Measurements from ENCODE around the gene ZNF710.

ZNF710 gene

DNA sequence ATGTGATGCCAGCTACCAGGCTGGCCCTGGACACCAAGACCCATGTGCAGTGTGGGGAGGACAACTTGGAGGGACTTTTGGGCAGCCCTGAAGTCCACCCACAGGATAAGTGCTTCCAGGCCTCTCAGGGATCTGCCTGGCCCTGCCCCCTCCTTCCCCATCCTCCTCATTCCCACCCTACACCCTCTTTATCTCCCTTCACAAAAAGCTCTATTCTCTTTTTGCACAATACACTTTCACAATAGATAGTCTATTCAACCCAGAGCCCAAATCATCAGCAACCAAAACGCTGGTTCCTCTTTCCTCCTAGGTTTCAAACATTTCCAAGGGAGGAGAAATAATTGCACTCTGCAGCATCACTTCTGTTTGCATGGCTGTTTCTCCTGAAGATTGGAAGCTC is 7.8 kb upstream of the ZNF710 start:
- DNase-seq: no peak

DNA sequence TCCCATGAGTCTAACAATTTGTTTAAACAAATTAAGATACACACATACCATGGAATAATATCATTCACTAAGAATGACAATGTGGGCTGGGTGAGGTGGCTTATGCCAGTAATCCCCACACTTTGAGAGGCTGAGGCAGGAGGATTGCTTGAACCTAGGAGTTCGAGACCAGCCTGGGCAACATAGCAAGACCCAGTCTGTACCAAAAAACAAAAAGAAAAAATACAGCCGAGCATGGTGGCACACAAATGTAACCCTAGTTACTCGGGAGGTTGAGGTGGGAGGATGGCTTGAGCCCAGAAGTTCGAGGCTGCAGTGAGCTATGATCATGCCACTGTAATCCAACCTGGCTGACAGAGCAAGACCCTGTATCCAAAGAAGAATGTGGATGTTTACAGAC is 4.0 kb upstream of the ZNF710 start:
- DNase-seq: no peak

DNA sequence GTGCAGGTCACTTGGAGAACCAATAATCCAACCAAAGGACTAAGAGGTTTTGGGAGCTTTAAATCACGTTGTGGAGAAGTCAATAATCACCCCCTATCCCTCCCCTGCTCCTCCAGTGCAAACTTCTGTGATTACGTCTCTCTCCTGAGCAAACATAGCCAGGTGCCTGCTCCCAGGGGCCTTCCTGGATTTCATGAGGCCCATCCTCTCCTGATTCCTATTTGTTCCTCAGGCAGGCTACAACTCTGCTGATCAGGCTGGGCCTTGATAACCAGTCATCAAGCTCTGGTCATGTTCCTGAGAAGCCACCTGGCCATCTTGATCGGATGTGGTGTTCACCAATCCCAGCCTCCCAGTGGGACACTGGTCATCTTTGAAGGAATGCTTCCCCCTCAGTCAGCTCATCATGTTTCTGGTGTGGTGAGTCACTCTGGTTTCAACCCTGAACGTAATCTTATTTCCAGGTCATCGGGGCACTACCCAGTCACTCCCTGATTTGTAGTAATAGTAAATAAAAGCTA is 2.9 kb upstream of the ZNF710 start:
- DNase-seq: no peak

DNA sequence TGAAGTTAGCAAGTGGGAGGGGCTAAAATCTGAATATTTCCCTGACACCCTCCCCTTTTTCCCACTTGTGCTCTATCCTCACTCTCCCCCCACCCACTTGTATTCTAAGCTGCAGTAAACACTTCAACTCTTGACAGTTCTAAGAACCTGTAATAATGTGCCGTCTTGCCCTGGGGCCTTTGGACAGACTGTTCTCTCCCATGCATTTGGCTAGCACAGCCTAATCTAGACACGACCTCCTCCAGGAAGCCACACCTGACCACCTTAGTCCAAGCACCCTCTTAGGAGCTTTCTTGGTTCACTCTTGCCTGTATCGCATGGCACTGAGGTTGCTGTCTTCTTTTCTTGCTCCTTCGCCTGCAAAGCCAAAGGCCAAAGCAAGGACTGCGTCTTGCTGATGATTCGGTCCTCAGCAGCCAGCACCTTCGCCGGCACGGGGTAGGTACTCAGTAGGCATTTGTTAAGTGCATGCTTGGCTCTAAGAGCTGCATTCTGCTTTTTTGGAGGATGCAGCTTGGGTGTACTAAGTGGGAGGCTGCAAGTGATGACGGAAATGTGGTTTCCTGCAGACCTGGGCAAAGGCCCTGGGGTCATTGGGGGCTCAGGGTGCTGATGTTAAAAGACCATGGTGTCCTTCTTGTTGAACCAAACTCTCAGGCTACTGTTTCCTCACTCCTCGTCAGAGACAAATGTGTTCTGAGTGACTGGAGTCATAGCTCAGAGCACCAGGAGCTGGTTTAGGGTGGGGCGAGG is 2.0 kb upstream of the ZNF710 start:
- no peak for DNase-seq

DNA sequence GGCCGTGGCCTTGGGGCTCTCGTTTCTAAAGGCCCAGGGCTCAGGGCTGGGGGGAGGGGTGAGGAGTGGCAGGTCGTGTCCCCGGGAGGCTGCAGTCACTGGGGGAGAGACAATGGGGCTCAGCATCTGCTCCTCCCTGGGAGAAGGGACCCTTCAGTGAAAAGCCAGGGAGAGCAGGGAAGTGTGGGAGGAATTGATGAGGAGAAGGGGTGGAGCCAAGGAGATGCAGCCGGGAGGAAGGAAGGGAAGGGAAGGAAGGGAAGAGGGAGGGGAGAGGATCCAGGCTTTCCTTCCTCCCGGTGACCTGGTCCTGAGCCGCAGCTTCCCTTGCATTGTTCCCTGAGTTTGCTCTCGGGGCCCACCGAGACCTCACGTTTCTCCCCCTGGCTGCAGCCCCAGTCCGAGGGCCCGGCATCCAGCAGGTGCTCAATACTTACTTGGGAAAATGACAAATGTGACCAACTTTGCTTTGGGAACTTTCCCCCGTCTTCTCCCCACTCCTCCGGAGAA is 1.4 kb upstream of the ZNF710 start:
- no peak for DNase-seq

DNA sequence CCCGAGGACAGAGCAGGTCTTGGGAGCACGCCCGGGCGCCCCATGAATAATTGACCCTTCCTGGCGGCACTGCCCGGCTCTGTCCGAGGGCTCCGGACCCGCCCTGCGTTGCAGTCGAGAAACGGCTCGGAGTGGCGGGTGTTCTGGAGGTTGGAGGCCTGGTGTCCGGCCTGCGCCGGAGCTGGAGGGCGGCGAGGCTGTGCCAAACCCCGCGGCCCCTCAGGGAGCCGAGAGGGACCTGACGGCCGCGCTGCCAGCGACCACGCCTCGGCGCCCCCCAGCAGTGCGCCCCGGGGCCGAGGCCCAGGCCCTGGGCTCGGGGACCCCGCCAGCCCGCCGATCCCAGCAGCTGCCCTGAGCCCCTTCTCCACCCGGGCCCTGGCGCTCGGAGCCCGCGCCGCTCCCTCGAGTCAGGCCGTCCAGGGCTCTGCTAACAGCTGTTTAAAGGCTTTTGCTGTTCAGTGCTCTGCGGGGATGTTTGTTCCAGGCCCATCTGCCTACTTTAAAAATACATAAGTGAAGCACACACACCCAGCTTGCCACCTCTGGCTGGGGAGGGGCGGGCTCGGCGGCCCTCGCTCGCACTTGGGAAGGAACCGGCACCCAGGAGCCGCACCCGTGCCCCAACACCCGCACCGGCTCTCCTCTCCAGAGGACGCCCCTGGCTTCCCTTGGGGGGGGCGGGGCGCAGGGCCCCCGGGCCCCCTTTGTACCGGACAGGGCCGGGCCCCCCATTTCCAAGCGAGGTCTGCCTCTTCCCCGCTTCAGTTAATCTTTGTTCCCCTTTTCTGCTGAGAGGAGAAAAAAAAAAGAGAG is 730 bp upstream of the ZNF710 start:
- no peak for DNase-seq

DNA sequence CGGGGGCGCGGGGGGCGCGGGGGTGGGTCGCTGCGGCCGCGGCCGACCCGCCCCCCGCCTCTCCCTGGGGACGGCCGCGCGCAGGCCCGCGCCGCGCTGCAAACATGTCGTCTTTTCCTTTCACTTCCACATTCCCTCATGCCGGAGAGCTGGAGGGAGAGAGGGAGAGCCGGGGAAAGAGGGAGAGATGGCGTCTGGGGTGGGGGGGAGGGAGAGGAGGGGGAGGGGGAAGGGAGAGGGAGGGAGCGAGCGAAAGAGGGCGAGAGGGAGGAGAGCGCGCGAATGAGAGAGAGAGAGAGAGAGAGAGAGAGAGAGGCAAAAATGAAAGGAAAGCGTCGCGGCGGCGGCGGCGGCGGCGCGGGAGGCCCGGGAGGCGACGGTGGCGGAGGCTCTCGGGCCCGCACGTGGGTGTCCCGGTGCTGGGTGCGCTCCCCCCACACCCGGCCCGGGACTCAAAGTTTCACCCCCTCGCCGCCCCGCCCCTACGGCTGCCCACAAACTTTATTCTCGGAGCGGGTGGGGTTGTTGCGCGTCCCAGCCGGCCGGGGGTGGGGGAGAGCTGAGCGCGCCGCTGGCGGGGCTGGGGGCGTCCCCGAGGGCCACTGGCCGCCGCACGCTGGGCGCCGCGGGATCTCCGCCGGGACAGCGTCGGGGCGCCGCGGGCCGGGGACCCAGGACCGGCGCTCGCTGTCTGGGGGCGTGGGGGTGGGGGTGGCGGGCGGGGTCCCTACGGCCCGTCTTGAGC is 731 bp downstream of the ZNF710 start:
- DNase-seq: peak; percentile 13

DNA sequence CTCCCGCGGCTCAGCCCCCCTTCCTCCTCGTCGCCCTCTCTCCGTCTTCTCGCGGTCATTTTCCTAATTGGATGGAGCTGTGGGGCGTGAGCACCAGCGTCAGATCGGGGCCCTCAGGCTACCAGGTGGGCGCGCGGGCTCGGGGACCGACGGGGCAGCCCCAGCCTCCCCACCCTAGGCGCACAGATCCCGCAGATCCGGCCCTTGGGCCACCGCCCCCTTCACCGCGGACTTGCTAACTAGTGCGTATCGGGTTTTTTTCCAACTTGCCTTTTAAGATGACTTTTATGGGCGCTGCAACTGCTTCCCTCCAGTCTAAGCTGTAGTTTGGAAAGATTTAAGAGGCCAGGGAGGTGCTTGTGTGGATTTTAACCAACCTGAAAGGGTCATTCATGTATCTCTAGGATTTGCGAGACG is 1.3 kb downstream of the ZNF710 start:
- no peak for DNase-seq

DNA sequence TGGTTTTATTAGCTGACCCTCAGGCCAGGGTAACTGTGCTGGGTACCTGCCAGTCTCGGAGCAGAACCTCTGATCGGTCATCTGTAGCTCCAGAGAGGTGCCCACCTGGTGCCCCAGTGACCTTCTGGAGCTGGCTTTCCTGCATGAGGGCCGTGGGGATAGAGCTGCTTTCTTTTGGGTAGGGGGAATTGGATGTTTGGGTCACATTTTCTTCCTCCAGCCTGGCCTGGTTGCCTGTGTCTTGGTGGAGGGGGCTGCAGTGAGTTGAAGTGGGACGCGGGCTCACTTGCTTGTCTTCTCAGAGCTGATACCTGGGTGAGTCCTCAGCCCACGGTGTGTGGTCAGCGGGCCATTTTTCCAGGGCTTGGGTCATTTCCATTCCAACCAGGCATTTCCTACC is 2.6 kb downstream of the ZNF710 start:
- DNase-seq: no peak

DNA sequence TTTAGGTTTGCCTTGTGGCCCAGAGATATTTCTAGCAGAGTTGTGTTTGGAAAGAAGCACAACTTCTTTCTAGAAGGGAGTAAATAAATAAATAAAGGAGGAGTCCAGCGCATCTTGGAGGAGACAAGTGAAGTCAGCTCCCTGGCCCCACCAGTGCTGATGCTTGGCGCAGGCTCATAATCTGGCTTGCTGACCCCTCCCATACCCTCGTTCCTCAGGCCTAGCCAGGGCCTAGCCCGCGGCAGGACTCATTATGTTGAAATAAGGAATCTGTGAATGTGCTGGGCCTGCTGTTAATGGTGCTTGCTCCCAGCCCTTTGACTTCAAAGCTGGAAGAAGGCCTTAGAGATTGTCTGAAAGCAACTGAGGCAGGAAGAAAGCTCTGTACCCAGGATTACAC is 3.1 kb downstream of the ZNF710 start:
- DNase-seq: no peak

DNA sequence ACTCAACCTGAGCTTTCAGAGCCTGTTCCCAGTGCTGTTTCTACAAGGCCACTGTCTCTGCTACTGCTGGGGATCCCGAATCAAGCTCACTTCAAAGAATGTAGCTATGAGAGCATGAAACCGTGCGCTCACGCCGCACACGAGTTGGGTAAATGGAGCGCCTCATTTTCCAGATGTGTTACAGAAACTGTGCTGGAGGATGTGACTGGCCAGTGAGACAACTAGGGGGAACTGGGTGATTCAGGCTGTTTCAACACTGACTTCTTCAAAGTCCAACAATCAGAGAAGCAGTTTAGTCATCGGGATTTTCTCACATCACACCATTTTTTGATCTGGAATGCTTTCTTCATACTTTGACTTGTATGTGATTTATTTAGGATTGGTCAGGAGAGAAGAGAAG is 3.5 kb downstream of the ZNF710 start:
- DNase-seq: peak; percentile 54

DNA sequence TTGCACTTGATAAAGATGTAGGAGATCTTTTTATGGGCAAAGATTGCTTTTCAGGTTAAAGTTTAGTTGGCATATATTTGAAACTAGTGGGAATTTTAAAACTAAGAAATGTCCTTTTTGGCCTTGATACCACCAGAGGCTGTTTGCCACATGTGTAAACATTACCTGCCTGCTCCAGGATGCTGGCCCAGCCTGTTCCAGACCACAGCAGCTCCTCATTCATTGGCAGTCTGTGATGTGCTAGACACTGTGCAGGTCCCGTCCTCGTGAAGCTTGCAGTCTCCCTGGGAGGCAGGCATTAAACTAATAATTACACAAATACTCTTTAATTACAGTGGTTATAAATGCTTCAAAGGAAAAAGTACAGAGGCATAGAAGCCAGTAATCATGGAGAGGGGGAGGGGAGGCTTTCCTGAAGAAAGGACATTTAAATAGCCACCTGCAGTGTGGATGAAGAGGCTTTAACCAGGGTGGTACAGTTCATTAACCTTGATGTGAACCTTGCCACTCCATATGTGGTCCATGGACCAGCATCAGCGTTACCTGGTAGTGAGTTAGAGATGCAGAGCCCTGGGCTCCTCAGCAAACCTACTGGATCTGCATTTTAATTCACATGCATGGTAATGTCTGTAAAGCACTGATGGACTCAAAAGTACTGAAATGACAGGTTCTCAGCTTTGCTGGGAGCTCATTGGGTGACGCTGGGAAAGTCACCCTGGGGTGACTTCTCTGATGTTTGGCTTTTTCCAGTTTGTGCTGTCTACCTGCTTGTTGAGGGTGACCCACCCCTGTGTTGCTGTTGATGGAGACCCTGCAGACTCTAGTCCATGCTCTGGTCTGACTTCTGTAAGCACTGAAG is 5.3 kb downstream of the ZNF710 start:
- DNase-seq: no peak

DNA sequence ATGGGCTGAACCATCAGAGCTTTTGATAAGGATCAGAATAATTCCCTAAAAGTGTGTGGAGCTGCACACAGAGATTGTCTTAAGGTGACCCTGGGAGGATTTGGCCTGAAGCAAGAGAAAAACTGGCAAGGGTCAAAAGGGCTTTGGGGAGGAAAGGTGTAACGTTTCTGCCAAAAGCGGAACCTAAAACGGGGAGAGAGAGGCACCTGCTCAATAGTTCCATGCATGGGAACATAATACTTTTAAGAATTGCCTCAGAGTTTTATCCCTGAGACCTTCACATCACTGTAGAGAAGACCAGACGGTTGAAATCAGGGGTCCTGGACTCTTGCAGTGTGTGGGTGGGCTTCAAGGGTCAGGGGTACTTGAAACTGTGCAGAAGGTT is 5.9 kb downstream of the ZNF710 start:
- DNase-seq: no peak

DNA sequence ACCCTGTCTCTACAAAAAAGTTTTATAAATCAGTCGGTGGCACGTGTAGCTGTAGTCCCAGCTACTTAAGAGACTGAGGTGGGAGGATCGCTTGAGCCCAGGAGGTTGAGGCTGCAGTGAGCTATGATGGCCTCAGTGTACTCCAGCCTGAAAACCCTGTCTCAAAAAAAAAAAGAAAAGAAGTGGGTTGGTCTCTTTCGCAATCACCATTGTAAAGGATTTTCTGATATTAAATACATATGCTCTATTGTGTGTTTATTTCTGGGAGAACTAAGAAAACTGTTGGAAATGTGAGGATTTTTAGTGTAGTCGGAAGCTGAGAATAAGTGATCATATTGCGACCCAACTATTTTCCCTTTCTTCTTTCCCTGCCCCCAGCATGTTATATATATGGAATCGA is 7.5 kb downstream of the ZNF710 start:
- DNase-seq: no peak

DNA sequence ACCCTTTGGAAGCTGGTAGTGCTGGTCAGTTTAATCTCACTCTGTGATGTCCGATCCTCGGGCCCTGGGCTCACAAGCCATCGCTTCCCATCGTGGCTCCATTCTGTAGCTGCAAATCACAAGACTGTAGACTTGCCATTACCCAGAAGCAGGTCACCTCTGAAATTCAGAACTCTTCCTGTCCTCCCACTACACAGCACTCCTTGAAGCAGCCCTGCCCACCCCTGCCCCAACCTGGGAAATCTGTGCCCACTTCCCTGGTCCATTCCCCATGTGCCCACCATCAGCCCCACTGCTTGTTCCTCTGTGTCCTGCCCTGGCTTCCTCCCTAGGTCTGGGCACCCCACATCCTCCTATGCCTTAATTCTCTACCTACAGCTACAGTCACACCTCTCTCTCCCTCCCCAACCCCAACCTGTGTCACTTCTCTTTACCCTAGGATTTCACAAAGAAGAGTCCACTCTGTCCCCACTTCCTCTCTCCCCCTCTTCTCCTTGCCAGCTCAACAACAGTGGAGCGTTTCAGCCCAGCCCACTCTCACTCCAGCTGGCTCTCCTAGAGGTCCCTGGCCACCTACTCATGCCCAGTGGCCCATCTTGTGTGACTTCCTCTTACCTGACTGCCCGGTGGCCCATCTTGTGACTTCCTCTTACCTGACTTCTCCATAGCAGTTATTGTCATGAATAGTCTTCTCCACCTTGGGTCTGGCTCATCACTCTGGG is 8.3 kb downstream of the ZNF710 start:
- DNase-seq: no peak

DNA sequence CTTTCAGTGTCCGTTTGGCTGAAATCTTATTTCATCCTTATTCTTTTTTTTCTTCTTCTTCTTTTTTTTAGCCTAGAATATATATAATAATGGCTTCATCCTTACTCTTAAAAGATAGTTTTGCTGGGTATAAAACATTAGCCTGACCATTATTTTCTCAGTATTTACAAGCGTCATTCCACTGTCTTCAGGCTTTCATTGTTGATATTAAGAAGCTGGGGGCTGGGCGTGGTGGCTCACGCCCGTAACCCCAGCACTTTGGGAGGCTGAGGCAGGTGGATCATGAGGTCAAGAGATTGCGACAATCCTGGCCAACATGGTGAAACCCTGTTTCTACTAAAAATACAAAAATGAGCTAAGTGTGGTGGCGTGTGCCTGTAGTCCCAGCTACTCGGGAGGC is 10.6 kb downstream of the ZNF710 start:
- DNase-seq: no peak

DNA sequence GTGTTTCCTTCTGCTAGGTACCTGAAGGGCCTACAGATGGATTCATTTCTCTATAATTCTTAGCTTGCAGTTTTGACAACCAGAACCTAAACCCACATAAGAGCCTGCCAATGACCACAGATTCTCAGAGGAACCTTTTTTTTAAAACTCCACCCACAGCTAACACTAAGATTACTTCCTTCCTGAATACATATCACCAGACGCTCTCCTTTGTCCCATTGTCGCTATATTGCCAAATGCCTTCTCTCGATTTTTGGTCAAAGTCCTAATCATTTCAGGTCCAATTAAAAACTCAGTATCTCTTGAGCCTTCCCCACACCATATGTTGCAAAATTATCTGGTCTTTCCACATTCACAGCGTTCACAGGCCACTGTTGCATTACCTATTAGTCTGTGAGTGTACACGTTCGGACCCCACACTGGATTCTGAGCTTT is 12.4 kb downstream of the ZNF710 start:
- DNase-seq: peak; percentile 63

DNA sequence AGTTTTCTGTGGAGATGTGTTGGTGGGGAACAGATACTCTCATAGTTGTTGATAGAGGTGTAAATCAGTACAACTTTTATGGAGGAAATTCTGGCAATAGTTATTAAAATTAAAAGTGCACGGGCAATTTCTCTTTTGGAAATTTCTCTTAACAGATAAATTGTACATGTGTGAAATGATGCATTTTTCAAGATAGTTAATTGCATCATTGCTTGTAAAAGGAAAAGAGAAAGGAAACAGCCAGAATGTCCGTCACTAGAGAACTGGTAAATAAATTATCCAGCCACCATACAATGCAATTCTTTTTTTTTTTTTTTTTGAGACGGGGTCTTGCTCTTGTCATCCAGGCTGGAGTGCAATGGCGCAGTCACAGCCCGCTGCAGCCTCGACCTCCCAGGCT is 14.2 kb downstream of the ZNF710 start:
- DNase-seq: no peak

DNA sequence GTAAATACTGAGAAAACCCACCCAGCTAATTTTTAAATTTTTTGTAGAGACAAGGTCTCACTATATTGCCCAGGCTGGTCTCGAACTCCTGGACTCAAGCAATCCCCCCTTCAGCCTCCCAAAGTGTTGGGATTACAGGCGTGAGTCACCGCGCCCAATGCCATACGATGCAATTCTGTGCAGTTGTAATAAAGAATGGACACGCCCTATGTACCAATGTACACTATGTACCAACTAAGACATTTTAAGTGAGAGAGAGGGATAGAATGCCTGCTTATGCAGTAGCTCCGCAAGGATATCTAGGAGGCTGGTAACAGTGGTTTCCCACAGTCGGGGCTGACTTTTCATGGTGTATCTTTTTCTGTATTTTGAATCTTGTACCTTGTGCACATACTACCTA is 14.6 kb downstream of the ZNF710 start:
- no peak for DNase-seq

DNA sequence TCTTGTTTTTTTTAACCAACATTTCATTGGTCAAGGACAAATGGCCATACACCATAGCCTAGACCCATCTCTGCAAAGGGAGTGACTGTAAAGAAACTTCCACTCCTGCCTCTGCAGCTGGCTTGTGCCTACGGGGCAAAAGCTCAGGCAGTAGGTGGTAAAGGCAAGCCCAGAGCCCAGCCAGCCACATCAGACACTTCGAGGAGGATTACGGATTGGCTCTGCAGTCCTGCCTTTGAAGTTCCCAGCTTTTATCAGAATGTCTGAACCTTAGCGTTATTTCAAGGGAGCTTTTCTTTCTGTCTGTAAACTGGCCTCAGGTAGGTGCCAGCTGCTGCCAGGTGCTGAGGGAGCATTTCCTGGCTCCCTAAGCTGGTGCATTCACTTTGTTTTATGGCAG is 15.6 kb downstream of the ZNF710 start:
- DNase-seq: no peak

DNA sequence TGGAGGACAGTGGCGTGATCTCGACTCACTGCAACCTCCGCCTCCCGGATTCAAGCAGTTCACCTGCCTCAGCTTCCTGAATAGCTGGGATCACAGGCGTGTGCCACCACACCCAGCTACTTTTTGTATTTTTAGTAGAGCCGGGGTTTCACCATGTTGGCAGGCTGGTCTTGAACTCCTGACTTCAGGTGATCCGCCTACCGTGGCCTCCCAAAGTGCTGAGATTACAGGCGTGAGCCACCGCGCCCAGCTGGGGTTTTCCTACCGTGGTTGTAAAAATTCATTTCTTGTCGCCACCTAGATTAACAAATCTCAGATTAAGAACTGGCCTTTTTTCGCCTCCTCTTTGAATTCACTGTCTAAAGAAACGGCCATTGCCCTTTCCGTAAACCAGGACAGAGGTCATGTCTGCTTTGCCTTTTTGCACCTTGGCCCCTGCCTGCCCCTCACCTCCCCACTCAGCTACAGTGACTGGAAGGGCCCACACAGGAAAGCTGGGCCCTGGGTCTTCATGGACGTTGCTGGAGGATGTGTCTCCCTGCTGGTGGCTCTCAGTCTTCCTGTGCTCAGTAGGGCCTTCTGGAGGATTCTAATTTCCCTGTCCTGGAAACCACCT is 17.2 kb downstream of the ZNF710 start:
- no peak for DNase-seq

Data from GF-D8 (cell line).